Mesenchymal stem cell (in vitro differentiated cells and primary cell): Measurements from ENCODE around the gene CANT1.

Experiments
- DNase-seq: peaks from one replicate; pipeline ENCODE4 v3.0.0-alpha.2; 2013
- H2AFZ ChIP-seq: one replicate; pipeline ENCODE4 v1.6.1; 2013; ENCODE audit warnings: low read depth, mild to moderate bottlenecking, control low read depth, inconsistent platforms, low read length, moderate library complexity
- H2AK5ac ChIP-seq: 2 replicates; pipeline ENCODE4 v1.6.1; 2013; ENCODE audit warnings: low read length, moderate library complexity, mild to moderate bottlenecking, inconsistent platforms; ENCODE audit not compliant: severe bottlenecking
- H2BK120ac ChIP-seq: one replicate; pipeline ENCODE4 v1.6.1; 2013; ENCODE audit warnings: low read depth, mild to moderate bottlenecking, inconsistent platforms, low read length, moderate library complexity
- H2BK12ac ChIP-seq, 2 experiments: one replicate each; pipeline ENCODE4 v1.6.1; 2013; ENCODE audit warnings: inconsistent platforms in 2 of 2, low read length in 2 of 2, mild to moderate bottlenecking in 2 of 2, moderate library complexity in 2 of 2, control low read depth in 1 of 2
- H2BK15ac ChIP-seq: one replicate; pipeline ENCODE4 v1.6.1; 2013; ENCODE audit warnings: mild to moderate bottlenecking, low read depth, inconsistent platforms; ENCODE audit not compliant: poor library complexity, severe bottlenecking
- H2BK5ac ChIP-seq: 2 replicates; pipeline ENCODE4 v1.6.1; 2013; ENCODE audit warnings: low read depth, mild to moderate bottlenecking, low read length, control low read depth, inconsistent platforms; ENCODE audit not compliant: poor library complexity, severe bottlenecking
- H3K14ac ChIP-seq, 2 experiments: one replicate each; pipeline ENCODE4 v1.6.1; 2013; ENCODE audit warnings: inconsistent platforms in 2 of 2, low read length in 2 of 2, control low read depth in 1 of 2, mild to moderate bottlenecking in 1 of 2, moderate library complexity in 1 of 2
- H3K18ac ChIP-seq, 2 experiments: one replicate each; pipeline ENCODE4 v1.6.1; 2013; ENCODE audit warnings: inconsistent platforms in 2 of 2, low read length in 2 of 2, control low read depth in 1 of 2, low read depth in 1 of 2, mild to moderate bottlenecking in 1 of 2
- H3K23ac ChIP-seq, 2 experiments: one replicate each; pipeline ENCODE4 v1.6.1; 2013; ENCODE audit warnings: inconsistent platforms in 2 of 2, low read length in 2 of 2, mild to moderate bottlenecking in 2 of 2, moderate library complexity in 2 of 2, control low read depth in 1 of 2
- H3K27ac ChIP-seq: 2 replicates; pipeline ENCODE4 v1.5.1; 2013; ENCODE audit warnings: mild to moderate bottlenecking, moderate library complexity, low read length, control low read depth, inconsistent platforms; ENCODE audit not compliant: poor library complexity, severe bottlenecking
- H3K27me3 ChIP-seq, 2 experiments: 2 replicates each; pipeline versions ENCODE4 v1.6.1 to v1.7.0; 2013; ENCODE audit warnings: low read length in 2 of 2, mild to moderate bottlenecking in 2 of 2, moderate library complexity in 2 of 2, control low read depth in 1 of 2, inconsistent platforms in 1 of 2; ENCODE audit not compliant: control insufficient read depth in 1 of 2, insufficient read depth in 1 of 2
- H3K36me3 ChIP-seq, 2 experiments: 2 replicates each; pipeline versions ENCODE4 v1.6.1 to v1.7.0; 2013; ENCODE audit warnings: low read length in 2 of 2, control low read depth in 1 of 2, inconsistent platforms in 1 of 2, low read depth in 1 of 2, mild to moderate bottlenecking in 1 of 2; ENCODE audit not compliant: insufficient read depth in 2 of 2, control insufficient read depth in 1 of 2
- H3K4ac ChIP-seq, 2 experiments: one replicate each; pipeline ENCODE4 v1.6.1; 2013; ENCODE audit warnings: inconsistent platforms in 2 of 2, low read length in 2 of 2, mild to moderate bottlenecking in 2 of 2, moderate library complexity in 2 of 2, control low read depth in 1 of 2, low read depth in 1 of 2
- H3K4me1 ChIP-seq: 2 replicates; pipeline ENCODE4 v1.6.1; 2013; ENCODE audit warnings: low read depth, low read length, control low read depth; ENCODE audit not compliant: control insufficient read depth, insufficient read depth
- H3K4me2 ChIP-seq: 2 replicates; pipeline ENCODE4 v1.6.1; 2013; ENCODE audit warnings: low read length, mild to moderate bottlenecking, inconsistent platforms; ENCODE audit not compliant: poor library complexity, severe bottlenecking
- H3K4me3 ChIP-seq, 2 experiments: 2 replicates each; pipeline versions ENCODE4 v1.5.1 to v1.7.0; 2013; ENCODE audit warnings: low read length in 2 of 2, mild to moderate bottlenecking in 2 of 2, control low read depth in 1 of 2, low read depth in 1 of 2; ENCODE audit not compliant: insufficient read depth in 1 of 2
- H3K79me1 ChIP-seq: replicated peaks from 2 replicates; pipeline ENCODE4 v1.6.1; 2013; ENCODE audit warnings: mild to moderate bottlenecking, control low read depth, low read length, inconsistent platforms; ENCODE audit not compliant: poor library complexity, severe bottlenecking
- H3K9ac ChIP-seq: 2 replicates; pipeline ENCODE4 v1.7.0; 2013; ENCODE audit warnings: mild to moderate bottlenecking, low read length, moderate library complexity
- H3K9me3 ChIP-seq: 2 replicates; pipeline ENCODE4 v1.7.0; 2013; ENCODE audit warnings: mild to moderate bottlenecking, low read length; ENCODE audit not compliant: control insufficient read depth
- H4K8ac ChIP-seq: one replicate; pipeline ENCODE4 v1.6.1; 2013; ENCODE audit warnings: inconsistent platforms, mild to moderate bottlenecking, low read length, moderate library complexity
- H4K91ac ChIP-seq: one replicate; pipeline ENCODE4 v1.6.1; 2013; ENCODE audit warnings: mild to moderate bottlenecking, low read length, inconsistent platforms
- WGBS: methylation state at CpG from one replicate; pipeline ENCODE4 v1.1.7; 2013; ENCODE audit warnings: mixed read lengths; 5-methylcytosine and 5-hydroxymethylcytosine counted together

CANT1 gene

GRCh38 chr17:78988152-78988551, 21.4 kb downstream of the CANT1 start:
- H3K4me1 ChIP-seq, result peaks cover 5% of the 10 kb centered on the region
- H3K14ac ChIP-seq, result no peak overlapping the region
- H2BK5ac ChIP-seq, result no peak overlapping the region
- no peak overlapping the region for H2AFZ ChIP-seq
- H3K4me2 ChIP-seq, result no peak overlapping the region
- H3K27ac ChIP-seq, result no peak overlapping the region
- H4K91ac ChIP-seq, result no peak overlapping the region
- H4K8ac ChIP-seq, result no peak overlapping the region
- H3K4ac ChIP-seq, result no peak overlapping the region
- no peak overlapping the region for H2AK5ac ChIP-seq
- no peak overlapping the region for H3K4me3 ChIP-seq
- no peak overlapping the region for H3K18ac ChIP-seq
- no peak for DNase-seq
- no peak overlapping the region for H2BK15ac ChIP-seq
- WGBS, result 96% methylated on average over 6 of the region's 6 CpGs
- no peak overlapping the region for H3K9ac ChIP-seq
- H3K9me3 ChIP-seq, result no peaks in the 10 kb centered on the region
- H3K79me1 ChIP-seq, result peaks cover 17% of the 10 kb centered on the region
- H2BK120ac ChIP-seq, result no peak overlapping the region
- no peak overlapping the region for H2BK12ac ChIP-seq
- no peak overlapping the region for H3K23ac ChIP-seq
- no peaks in the 10 kb centered on the region for H3K27me3 ChIP-seq
- H3K36me3 ChIP-seq, result peaks cover 30 to 34% of the 10 kb centered on the region in 2 experiments

GRCh38 chr17:78986649-78987328, 22.8 kb downstream of the CANT1 start:
- Histone ChIP-seq H3K9me3 (no peaks in the 10 kb centered on the region), H2BK120ac (no peak overlapping the region), H3K79me1 (peaks cover 10% of the 10 kb centered on the region), H3K27me3 (no peaks in the 10 kb centered on the region), H3K4me3 (peak overlapping the region in 1 of 2 experiments; percentile 76), H2AK5ac (peak overlapping the region; percentile 66), H2BK12ac (peak overlapping the region in 1 of 2 experiments; percentile 60), H4K91ac (no peak overlapping the region), H3K4me2 (peak overlapping the region; percentile 32), H3K23ac (no peak overlapping the region), H3K4me1 (peaks cover 5% of the 10 kb centered on the region), H2AFZ (no peak overlapping the region), H3K4ac (peak overlapping the region in 1 of 2 experiments; percentile 91), H3K27ac (peak overlapping the region; percentile 76), H3K18ac (peak overlapping the region; percentile 68 to 70), H3K9ac (peak overlapping the region; percentile 81), H3K36me3 (peaks cover 17 to 21% of the 10 kb centered on the region in 2 experiments), H3K14ac (no peak overlapping the region), H2BK15ac (no peak overlapping the region), H4K8ac (no peak overlapping the region), H2BK5ac (no peak overlapping the region)
- DNase-seq, result peak; percentile 78
- WGBS, result 20% methylated on average over 12 of the region's 15 CpGs

GRCh38 chr17:78986048-78986648, 23.4 kb downstream of the CANT1 start:
- Histone ChIP-seq H3K9ac (peak overlapping the region; percentile 81), H2BK15ac (no peak overlapping the region), H2BK5ac (no peak overlapping the region), H3K23ac (no peak overlapping the region), H2AFZ (no peak overlapping the region), H4K8ac (no peak overlapping the region), H3K18ac (peak overlapping the region; percentile 57 to 70), H3K4ac (peak overlapping the region in 1 of 2 experiments; percentile 91), H3K4me1 (peaks cover 5% of the 10 kb centered on the region), H3K27ac (peak overlapping the region; percentile 76), H3K9me3 (no peaks in the 10 kb centered on the region), H2AK5ac (peak overlapping the region; percentile 66), H3K14ac (no peak overlapping the region), H3K4me3 (peak overlapping the region in 1 of 2 experiments; percentile 76), H3K27me3 (no peaks in the 10 kb centered on the region), H3K36me3 (peaks cover 10 to 15% of the 10 kb centered on the region in 2 experiments), H3K4me2 (peak overlapping the region; percentile 32), H2BK120ac (no peak overlapping the region), H3K79me1 (peaks cover 10% of the 10 kb centered on the region), H2BK12ac (peak overlapping the region in 1 of 2 experiments; percentile 60), H4K91ac (no peak overlapping the region)
- peak; percentile 38 for DNase-seq
- 80% methylated on average over 4 of the region's 6 CpGs for WGBS

GRCh38 chr17:78985395-78985794, 24.2 kb downstream of the CANT1 start:
- H3K4me2 ChIP-seq, result no peak overlapping the region
- 94% methylated on average over 3 of the region's 5 CpGs for WGBS

More at GRCh38 chr17:78985395-78985794, 24.2 kb downstream of the CANT1 start:
- no peak overlapping the region for H2BK120ac ChIP-seq
- peaks cover 9% of the 10 kb centered on the region for H3K4me1 ChIP-seq
- no peak overlapping the region for H2BK5ac ChIP-seq
- H3K9ac ChIP-seq, result peak overlapping the region; percentile 81
- peaks cover 3 to 7% of the 10 kb centered on the region in 2 experiments for H3K36me3 ChIP-seq
- no peaks in the 10 kb centered on the region for H3K27me3 ChIP-seq
- no peak overlapping the region for H4K91ac ChIP-seq
- H2AFZ ChIP-seq, result no peak overlapping the region
- no peaks in the 10 kb centered on the region for H3K9me3 ChIP-seq
- no peak overlapping the region for H3K27ac ChIP-seq
- no peak overlapping the region for H3K4me3 ChIP-seq
- H3K23ac ChIP-seq, result no peak overlapping the region
- H4K8ac ChIP-seq, result no peak overlapping the region
- no peak overlapping the region for H2BK12ac ChIP-seq
- no peak overlapping the region for H2AK5ac ChIP-seq
- H2BK15ac ChIP-seq, result no peak overlapping the region
- H3K79me1 ChIP-seq, result peaks cover 3% of the 10 kb centered on the region
- no peak overlapping the region for H3K14ac ChIP-seq
- no peak overlapping the region for H3K4ac ChIP-seq
- H3K18ac ChIP-seq, result peak overlapping the region in 1 of 2 experiments; percentile 40
- DNase-seq, result no peak
